ENCODE results near the gene IRF4. TPM values are rescaled to one million over a fixed set of nuclear protein-coding genes. Genes with fewer than 3 reads are reported as not detected.

Gene IRF4
- polyA plus RNA-seq, 1 donor = 0.56 TPM

Other genes starting within 250 kb of the IRF4 start
- gene DUSP22, start 99.3 kb upstream of the IRF4 start, polyA plus RNA-seq (ENCODE audit: insufficient read length) = 32.6 TPM